H9 (cell line): ENCODE results near the gene OR2K2. TPM values are rescaled to one million over a fixed set of nuclear protein-coding genes. Genes with fewer than 3 reads are reported as not detected.

Experiments
- DNase-seq: peaks from one replicate; pipeline ENCODE4 v3.0.0-alpha.2; 2017
- H2AFZ ChIP-seq: one replicate; pipeline ENCODE4 v1.6.1; 2013; ENCODE audit warnings: mild to moderate bottlenecking, low read length, control low read depth, moderate library complexity
- H2AK5ac ChIP-seq: 2 replicates; pipeline ENCODE4 v1.6.1; 2013; ENCODE audit warnings: low read length, control low read depth, mixed read lengths; ENCODE audit not compliant: insufficient read length
- H2BK120ac ChIP-seq: one replicate; pipeline ENCODE4 v1.6.1; 2013; ENCODE audit warnings: low read depth, mild to moderate bottlenecking, low read length, control low read depth, inconsistent platforms; ENCODE audit not compliant: poor library complexity, severe bottlenecking
- H2BK12ac ChIP-seq: 2 replicates; pipeline ENCODE4 v1.6.1; 2013; ENCODE audit warnings: low read length, control low read depth, mixed read lengths, low read depth; ENCODE audit not compliant: insufficient read length
- H2BK15ac ChIP-seq: 2 replicates; pipeline ENCODE4 v1.6.1; 2013; ENCODE audit warnings: low read depth, low read length, control low read depth
- H2BK20ac ChIP-seq: one replicate; pipeline ENCODE4 v1.6.1; 2013; ENCODE audit warnings: low read depth, mild to moderate bottlenecking, low read length, control low read depth, inconsistent platforms; ENCODE audit not compliant: poor library complexity, severe bottlenecking
- H2BK5ac ChIP-seq: 2 replicates; pipeline ENCODE4 v1.6.1; 2013; ENCODE audit warnings: low read length, control low read depth, mixed read lengths; ENCODE audit not compliant: insufficient read length
- H3K14ac ChIP-seq: 2 replicates; pipeline ENCODE4 v1.6.1; 2013; ENCODE audit warnings: low read length, control low read depth; ENCODE audit not compliant: insufficient read depth
- H3K18ac ChIP-seq: 2 replicates; pipeline ENCODE4 v1.6.1; 2013; ENCODE audit warnings: low read depth, mild to moderate bottlenecking, mixed read lengths, low read length, control low read depth; ENCODE audit not compliant: insufficient read length
- H3K23ac ChIP-seq: 2 replicates; pipeline ENCODE4 v1.6.1; 2013; ENCODE audit warnings: low read length, control low read depth, mixed read lengths, low read depth; ENCODE audit not compliant: insufficient read length
- H3K23me2 ChIP-seq: 2 replicates; pipeline ENCODE4 v1.6.1; 2013; ENCODE audit warnings: low read depth, mild to moderate bottlenecking, mixed read lengths, low read length, control low read depth; ENCODE audit not compliant: insufficient read length, poor library complexity, severe bottlenecking
- H3K27ac ChIP-seq: 2 replicates; pipeline ENCODE4 v1.5.1; 2013; ENCODE audit warnings: low read length, control low read depth, mixed read lengths, low read depth; ENCODE audit not compliant: insufficient read length
- H3K27me3 ChIP-seq: 2 replicates; pipeline ENCODE4 v1.6.1; 2013; ENCODE audit warnings: low read length, control low read depth, inconsistent platforms; ENCODE audit not compliant: insufficient read depth
- H3K4ac ChIP-seq: 2 replicates; pipeline ENCODE4 v1.6.1; 2013; ENCODE audit warnings: low read depth, mild to moderate bottlenecking, control low read depth, inconsistent platforms, low read length, moderate library complexity
- H3K4me1 ChIP-seq: 2 replicates; pipeline ENCODE4 v1.6.1; 2013; ENCODE audit warnings: low read length, control low read depth, inconsistent platforms; ENCODE audit not compliant: insufficient read depth
- H3K4me2 ChIP-seq: 2 replicates; pipeline ENCODE4 v1.6.1; 2013; ENCODE audit warnings: low read length, control low read depth, mixed read lengths; ENCODE audit not compliant: insufficient read length, insufficient read depth
- H3K56ac ChIP-seq: 2 replicates; pipeline ENCODE4 v1.6.1; 2013; ENCODE audit warnings: low read depth, mild to moderate bottlenecking, mixed read lengths, low read length, control low read depth; ENCODE audit not compliant: insufficient read length
- H3K79me1 ChIP-seq: 2 replicates; pipeline ENCODE4 v1.6.1; 2013; ENCODE audit warnings: low read depth, mild to moderate bottlenecking, moderate library complexity, low read length, control low read depth, inconsistent platforms; ENCODE audit not compliant: insufficient read depth, poor library complexity, severe bottlenecking
- H3K79me2 ChIP-seq: 2 replicates; pipeline ENCODE4 v1.6.1; 2013; ENCODE audit warnings: low read length, control low read depth, inconsistent platforms; ENCODE audit not compliant: insufficient read depth
- H3K9ac ChIP-seq: 2 replicates; pipeline ENCODE4 v1.6.1; 2013; ENCODE audit warnings: low read length, control low read depth, mixed read lengths; ENCODE audit not compliant: insufficient read length; ENCODE audit errors: extremely low read depth
- H3K9me3 ChIP-seq: one replicate; pipeline ENCODE4 v1.6.1; 2013; ENCODE audit warnings: low read depth, low read length, inconsistent platforms; ENCODE audit not compliant: control insufficient read depth
- H3T11ph ChIP-seq: one replicate; pipeline ENCODE4 v1.6.1; 2013; ENCODE audit warnings: mild to moderate bottlenecking, low read length, control low read depth, inconsistent platforms
- H4K20me1 ChIP-seq: one replicate; pipeline ENCODE4 v1.6.1; 2013; ENCODE audit not compliant: control insufficient read depth, insufficient read length, insufficient read depth
- H4K5ac ChIP-seq: 2 replicates; pipeline ENCODE4 v1.6.1; 2013; ENCODE audit warnings: low read depth, mild to moderate bottlenecking, mixed read lengths, low read length, control low read depth; ENCODE audit not compliant: insufficient read length
- H4K8ac ChIP-seq: replicated peaks from 2 replicates; pipeline ENCODE4 v1.6.1; 2013; ENCODE audit warnings: low read length, control low read depth, mixed read lengths, low read depth; ENCODE audit not compliant: insufficient read length
- H4K91ac ChIP-seq: 2 replicates; pipeline ENCODE4 v1.6.1; 2013; ENCODE audit warnings: low read depth, mild to moderate bottlenecking, moderate library complexity, mixed read lengths, low read length, control low read depth; ENCODE audit not compliant: insufficient read length
- H3K27ac Mint-ChIP-seq, 3 experiments: 2 replicates in 2 of 3; 3 replicates in 1 of 3; pipeline ENCODE4 v1.8.0; 2020 to 2021; ENCODE audit warnings: mixed read lengths in 3 of 3, mild to moderate bottlenecking in 1 of 3, moderate library complexity in 1 of 3
- H3K27me3 Mint-ChIP-seq: 2 replicates; pipeline ENCODE4 v1.8.0; 2021; ENCODE audit warnings: low read depth, mild to moderate bottlenecking, moderate library complexity, mixed read lengths
- H3K36me3 Mint-ChIP-seq, 3 experiments: 2 replicates in 2 of 3; 3 replicates in 1 of 3; pipeline ENCODE4 v1.8.0; 2020 to 2021; ENCODE audit warnings: low read depth in 3 of 3, mixed read lengths in 3 of 3; ENCODE audit not compliant: insufficient read depth in 1 of 3
- H3K4me1 Mint-ChIP-seq, 2 experiments: 2 replicates each; pipeline ENCODE4 v1.8.0; 2020; ENCODE audit warnings: mixed read lengths in 2 of 2
- H3K4me3 Mint-ChIP-seq, 2 experiments: 2 replicates in 1 of 2; 3 replicates in 1 of 2; pipeline ENCODE4 v1.8.0; 2020 to 2021; ENCODE audit warnings: mild to moderate bottlenecking in 2 of 2, mixed read lengths in 2 of 2, moderate library complexity in 1 of 2
- H3K9me3 Mint-ChIP-seq, 2 experiments: 2 replicates in 1 of 2; 3 replicates in 1 of 2; pipeline ENCODE4 v1.8.0; 2020; ENCODE audit warnings: mild to moderate bottlenecking in 2 of 2, mixed read lengths in 2 of 2, moderate library complexity in 1 of 2
- WGBS: extraction: QIAGEN DNeasy Blood & Tissue Kit; methylation state at CpG from one replicate; pipeline ENCODE4 v1.1.7; 2013; ENCODE audit warnings: missing lambda C conversion rate, low lambda C conversion rate, mixed read lengths; ENCODE audit not compliant: insufficient read length; ENCODE audit errors: extremely low coverage; 5-methylcytosine and 5-hydroxymethylcytosine counted together
- total RNA-seq: library from RNA; stranded (reverse); gene quantifications from 2 replicates; pipeline ENCODE4 v1.2.1, GENCODE V29; 2021
- TF ChIP-seq, protein P1 (sequence below): fragments of 200-600 bp; sonication (generic); conservative IDR thresholded peaks from 3 replicates; pipeline ENCODE4 v1.8.0; 2021; ENCODE audit warnings: antibody characterized with exemption, mild to moderate bottlenecking

Gene OR2K2
- total RNA-seq, 1 experiment from 2014 or later = not detected

DNA sequence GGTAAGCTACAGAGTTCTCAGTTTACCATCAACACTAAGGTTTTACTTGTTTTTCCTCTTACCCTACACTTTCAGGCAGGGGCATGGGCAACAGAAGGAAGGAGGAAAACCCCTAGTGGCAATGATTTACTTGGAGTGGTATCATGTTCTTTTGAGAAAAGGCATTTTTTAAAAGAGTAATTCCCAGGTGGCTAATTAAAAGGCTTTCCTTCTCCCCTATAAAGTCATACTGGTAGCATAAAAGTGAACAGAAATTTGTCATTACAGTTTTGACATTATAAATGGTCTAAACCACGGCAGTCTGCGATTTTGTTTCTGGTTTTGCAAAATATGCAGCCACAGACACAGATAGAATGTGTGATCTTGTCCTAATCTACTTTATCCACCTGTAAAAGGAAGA is 30.9 kb upstream of the OR2K2 start:
- H3K9me3 ChIP-seq = no peaks in the 10 kb centered on the region
- no peaks in the 10 kb centered on the region for H3K4me1 ChIP-seq
- H3K79me1 ChIP-seq = no peaks in the 10 kb centered on the region
- peaks cover 1 to 49% (median 30%) of the 10 kb centered on the region in 3 experiments; a peak in 6 of 7 replicates for H3K36me3 Mint-ChIP-seq
- H3K9me3 Mint-ChIP-seq = no peaks in the 10 kb centered on the region
- no peak overlapping the region for H3K56ac ChIP-seq
- H3K27me3 Mint-ChIP-seq = no peaks in the 10 kb centered on the region; the same call in 1 of the 2 replicates
- no peak overlapping the region for H3K23ac ChIP-seq
- H3K4ac ChIP-seq = no peak overlapping the region
- H2BK20ac ChIP-seq = no peak overlapping the region
- H3K79me2 ChIP-seq = no peaks in the 10 kb centered on the region
- no peak overlapping the region for H3K18ac ChIP-seq
- H3K27ac Mint-ChIP-seq = no peak overlapping the region
- H3K4me3 Mint-ChIP-seq = no peak overlapping the region
- DNase-seq = no peak
- H2BK5ac ChIP-seq = no peak overlapping the region
- no peak overlapping the region for H3K14ac ChIP-seq
- no peaks in the 10 kb centered on the region for H3K23me2 ChIP-seq
- no peak overlapping the region for H2BK12ac ChIP-seq
- no CpG with 5 or more reads among the region's 2 CpGs for WGBS
- no peak overlapping the region for H3K27ac ChIP-seq
- H2BK120ac ChIP-seq = no peak overlapping the region
- no peaks in the 10 kb centered on the region for H4K20me1 ChIP-seq
- H4K91ac ChIP-seq = no peak overlapping the region
- no peak overlapping the region for H3K4me2 ChIP-seq
- no peak overlapping the region for H4K8ac ChIP-seq
- H3K9ac ChIP-seq = no peak overlapping the region
- H2AK5ac ChIP-seq = no peak overlapping the region
- H3T11ph ChIP-seq = no peak overlapping the region
- no peak overlapping the region for H2BK15ac ChIP-seq
- H3K4me1 Mint-ChIP-seq = peaks cover 6% of the 10 kb centered on the region in 2 experiments
- TF ChIP-seq, protein P1, sequence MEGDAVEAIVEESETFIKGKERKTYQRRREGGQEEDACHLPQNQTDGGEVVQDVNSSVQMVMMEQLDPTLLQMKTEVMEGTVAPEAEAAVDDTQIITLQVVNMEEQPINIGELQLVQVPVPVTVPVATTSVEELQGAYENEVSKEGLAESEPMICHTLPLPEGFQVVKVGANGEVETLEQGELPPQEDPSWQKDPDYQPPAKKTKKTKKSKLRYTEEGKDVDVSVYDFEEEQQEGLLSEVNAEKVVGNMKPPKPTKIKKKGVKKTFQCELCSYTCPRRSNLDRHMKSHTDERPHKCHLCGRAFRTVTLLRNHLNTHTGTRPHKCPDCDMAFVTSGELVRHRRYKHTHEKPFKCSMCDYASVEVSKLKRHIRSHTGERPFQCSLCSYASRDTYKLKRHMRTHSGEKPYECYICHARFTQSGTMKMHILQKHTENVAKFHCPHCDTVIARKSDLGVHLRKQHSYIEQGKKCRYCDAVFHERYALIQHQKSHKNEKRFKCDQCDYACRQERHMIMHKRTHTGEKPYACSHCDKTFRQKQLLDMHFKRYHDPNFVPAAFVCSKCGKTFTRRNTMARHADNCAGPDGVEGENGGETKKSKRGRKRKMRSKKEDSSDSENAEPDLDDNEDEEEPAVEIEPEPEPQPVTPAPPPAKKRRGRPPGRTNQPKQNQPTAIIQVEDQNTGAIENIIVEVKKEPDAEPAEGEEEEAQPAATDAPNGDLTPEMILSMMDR = no peak
- no peak overlapping the region for H4K5ac ChIP-seq
- no peak overlapping the region for H2AFZ ChIP-seq
- no peaks in the 10 kb centered on the region for H3K27me3 ChIP-seq
